Right hindlimb (tissue), 1 donor: ENCODE measurements around the gene C10orf95.

Source experiments
- DNase-seq: peaks from one replicate; pipeline ENCODE4 v3.0.0-alpha.2; 2018

The C10orf95 gene

DNA sequence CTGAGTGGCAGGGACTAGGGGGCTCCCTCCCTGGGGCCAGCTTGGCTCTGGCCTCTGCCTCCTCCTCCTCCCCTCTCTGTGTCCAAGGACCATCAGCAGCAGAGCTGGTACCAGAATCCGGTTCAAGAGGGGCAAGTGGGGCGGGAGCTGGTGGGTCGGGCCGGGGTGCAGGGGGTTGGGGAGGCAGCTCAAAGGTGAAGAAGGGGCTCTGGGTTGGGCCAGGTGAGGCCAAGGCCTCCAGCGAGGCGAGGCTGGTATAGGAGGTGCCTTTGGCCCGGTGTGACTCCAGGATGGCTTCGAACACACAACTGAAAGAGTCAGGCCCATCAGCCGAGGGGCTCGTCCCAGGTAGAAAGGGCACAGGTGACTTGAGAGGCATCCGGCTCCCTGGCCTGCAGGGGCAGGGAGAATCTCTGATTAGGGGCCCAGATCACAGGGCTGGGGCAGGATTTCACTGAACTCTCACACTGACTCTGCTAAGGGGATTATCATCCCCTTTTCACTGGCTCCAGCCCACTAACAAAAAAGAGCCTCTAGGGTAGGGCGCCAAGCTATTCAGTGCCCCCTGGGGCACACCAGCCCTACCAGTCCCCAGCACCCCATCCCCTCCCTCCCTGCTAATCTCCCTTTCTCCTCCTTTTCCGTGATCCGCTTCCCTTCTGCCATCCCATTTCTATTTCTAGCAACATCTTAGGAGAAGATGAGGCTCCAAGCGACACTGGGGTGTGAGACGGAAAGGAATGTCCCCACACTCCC, 37.4 kb downstream of the C10orf95 start:
- no peak for DNase-seq

DNA sequence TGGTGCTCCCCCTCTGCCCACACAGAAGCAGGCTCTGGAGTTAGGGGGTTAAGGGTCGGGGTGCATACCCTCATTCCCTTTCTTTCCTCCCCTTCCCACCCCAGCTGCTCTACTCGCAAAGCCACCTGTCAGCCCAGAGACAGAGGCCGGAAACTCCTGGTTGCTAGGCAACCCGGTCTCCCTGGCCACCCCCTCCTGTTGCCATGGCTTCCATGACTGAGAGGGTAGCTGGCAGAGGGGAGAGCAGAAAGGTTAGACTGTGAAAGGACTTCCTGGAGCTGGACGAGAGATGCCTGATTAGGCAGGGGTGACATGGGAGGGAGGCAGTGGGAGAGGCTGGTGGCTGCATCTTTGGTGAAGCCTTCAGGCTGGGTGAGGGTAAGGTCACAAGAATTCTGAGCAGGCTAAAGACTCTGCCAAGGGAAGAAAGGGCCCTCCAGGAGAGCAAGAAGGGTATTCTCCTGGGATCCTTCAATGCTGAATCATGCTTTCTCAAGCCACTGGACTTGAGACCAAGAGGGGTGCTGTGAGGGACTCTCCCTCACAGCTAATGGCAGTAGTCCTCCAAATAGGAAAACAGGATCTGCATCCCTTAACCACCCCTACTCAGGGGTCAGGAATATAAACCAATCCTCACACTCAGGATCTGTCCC, 38.2 kb downstream of the C10orf95 start:
- DNase-seq: no peak

DNA sequence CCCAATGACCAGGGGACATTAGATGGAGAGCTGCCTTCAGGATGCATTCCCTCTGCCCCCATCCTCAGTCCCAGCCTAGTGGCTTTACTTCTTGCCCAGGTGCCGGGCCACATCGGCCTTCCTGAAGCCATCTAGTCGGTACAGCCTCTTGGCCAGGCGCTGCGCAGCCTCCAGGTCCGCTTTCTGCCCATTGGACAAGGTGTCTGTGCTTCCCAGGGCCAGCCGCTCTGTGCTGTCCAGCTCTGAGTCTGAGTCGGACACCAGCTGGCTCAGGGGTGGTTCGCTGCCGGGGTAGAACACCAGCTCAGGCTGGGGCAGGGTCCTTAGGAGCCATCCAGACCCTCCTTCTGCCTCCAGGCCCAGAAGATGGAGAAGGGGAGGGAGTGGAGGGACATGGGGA, 39.0 kb downstream of the C10orf95 start:
- no peak for DNase-seq

DNA sequence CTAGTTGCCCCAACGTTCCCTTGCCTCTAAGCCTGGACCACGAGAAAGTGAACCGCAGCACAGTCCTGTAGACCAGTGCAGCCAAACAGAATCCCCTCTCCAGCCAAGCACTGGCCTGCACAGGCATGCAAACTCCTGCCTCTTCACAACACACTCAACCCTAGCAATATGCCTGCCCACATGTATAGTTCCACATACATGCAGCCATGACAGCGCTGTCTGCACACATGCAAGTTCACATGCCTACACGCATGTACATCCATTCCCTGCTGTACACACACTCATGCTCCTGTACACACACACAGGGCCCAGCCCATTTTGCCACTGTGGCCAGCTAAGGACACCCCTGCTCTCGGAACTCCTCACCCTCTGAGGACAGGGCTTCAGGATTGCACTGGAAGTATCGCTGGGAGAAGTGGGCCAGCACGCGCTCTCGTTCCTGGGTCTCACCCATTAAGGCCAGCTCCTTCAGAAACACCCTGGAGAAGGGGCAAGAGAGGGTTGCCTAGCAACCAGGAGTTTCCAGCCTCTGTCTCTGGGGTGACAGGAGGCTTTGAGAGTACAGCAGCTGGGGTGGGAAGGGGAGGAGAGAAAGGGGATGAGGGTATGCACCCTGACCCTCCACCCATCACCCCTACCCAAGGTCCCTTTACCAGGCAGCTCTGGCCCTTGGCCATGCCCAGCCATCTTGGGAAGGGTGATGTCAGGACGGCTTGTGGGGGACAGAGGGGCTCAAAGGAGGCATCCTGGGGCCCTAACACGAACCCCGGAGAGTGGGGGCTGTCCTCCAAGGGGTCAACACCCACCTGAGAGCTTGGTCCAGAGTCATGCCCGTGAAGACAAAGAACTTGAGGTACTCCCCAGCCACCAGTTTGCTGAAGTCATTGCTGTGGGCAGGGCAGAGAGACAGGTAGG, 39.7 kb downstream of the C10orf95 start:
- no peak for DNase-seq

DNA sequence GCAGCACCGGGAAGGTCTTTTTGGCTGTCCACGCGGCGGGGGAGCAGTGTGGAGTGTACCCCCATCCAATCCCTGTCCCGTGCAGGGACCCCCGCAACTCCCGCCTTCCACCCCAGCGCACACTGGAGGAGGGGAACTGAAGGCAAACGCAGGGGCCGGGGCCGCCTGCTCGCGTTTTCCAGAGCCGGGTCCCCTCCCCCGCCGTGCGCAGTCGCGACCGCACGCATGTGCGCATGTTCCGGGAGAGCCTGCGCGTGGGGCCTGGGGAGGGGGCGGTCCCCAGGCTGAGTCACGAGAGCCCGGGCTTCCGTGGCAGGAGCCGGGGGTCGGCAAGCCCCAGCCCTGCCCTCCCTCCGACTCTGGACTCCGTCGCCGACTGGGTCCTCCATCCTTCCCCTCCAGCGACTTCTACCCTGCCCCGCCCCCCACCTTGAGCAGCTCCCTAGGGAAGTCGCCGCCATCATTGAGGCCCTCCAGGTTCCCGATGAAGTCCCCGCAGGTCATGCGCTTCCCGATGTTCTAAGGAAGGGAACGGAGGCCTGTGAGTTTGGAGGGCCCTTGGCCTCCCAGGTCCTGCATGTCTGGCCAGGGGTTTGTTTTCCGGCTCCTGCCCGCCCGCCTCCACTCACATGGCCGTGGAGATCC, 40.8 kb downstream of the C10orf95 start:
- peak; percentile 83 for DNase-seq

DNA sequence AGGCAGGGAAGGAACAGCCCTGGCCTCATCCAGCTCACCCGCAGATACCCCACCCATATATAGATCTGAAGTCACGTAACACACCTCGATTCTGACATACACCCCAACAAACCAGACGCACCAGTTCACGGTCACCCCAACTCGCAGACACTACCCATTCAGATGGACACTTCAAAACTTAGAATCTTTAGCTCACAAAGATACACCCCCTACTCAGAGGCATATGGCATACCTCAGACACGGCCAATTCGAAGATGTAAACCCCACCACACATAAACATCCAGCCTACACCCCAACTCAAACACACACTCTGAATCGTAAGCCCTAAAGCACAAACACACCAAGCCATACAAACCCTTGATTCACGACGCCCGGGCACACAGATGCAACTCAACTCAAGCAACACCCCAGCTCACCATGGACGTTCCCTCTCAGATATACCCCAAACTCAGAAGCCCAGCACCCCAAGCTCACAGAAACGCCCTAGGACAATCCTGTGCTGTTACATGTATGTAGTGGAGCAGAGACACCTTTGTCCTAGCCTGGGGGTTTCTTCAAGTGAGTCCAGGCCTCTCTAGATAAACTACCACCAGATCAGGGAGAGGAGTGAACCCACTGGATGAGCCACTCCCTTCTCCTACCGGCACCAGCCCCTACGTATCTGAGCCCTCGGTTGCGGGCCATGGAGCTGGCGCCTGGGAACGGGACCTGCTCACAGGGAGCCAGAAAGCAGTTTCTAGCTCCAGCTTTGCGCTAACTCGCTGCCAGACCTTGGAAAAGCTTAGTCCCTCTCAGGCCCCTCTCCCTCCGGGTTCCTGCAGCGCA, 41.5 kb downstream of the C10orf95 start:
- DNase-seq: no peak

DNA sequence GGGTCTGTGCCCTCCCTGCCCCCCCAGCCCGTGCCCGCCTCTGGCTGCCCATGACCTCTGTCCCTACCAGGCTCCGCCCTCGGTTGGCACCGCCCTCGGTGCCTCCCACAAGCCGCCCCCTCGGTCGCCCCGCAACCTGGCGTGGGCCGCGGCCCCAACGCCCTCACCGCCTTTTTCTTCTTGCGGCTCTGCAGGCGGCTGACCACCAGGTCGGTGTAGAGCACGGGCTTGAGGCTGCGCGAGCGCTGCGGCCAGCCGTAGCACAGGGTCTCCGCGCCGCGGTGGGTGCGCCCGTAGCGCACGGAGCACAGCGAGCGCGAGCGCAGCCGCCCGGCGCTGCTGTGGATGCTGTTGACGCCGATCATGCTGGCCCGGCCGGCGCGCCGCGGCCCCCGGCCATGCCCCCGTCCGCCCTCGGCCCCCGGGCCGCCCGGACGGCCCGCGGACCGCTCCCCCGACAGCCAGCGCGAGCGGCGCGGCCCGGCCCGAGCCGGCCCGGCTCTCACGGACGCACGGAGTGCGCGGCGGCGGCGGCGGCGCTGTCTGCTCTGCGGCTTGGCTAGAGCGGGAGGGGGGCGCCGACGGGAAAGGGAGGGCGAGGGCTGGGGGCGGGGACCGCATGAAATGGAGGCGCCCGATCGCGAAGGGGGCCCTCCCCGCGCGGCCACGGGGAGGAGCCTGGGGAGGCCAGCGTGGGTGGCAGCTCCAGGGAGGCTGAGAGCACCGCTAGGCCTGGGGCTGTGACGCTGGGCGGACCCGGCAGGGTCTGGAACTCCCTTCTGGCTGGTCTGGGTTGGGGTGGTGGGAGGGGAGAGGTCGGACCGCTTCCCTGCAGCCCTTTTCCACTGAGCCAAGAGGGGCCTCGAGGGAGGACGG, 42.4 kb downstream of the C10orf95 start:
- peak; percentile 87 for DNase-seq

DNA sequence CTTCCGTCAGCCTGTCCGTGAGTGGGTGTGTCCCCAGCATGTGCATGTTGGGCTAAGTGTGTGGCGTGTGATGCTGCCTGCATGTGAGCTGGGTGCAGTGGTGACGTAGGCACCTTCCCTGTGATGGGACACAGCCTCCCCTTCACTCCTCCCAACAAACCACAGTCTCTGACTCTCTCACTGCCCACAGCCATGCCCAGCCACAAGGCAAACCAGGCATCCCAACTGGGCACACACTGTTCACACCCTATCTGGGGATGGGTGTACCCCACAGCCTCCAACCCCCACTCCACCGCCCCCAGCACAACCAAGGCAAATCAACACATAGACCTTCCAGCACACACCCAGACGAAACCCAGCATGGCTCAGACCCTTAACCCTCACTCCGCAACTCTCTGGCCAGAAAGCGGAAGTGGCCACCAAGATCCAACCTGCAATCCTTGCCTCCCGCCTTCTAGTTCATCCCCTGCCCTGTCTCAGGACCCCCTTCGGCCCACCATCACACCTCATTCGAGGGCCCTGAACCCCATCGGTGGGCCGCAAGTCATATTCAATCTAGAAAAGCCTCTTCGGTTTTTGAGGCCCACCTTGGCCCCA, 43.1 kb downstream of the C10orf95 start:
- peak; percentile 35 for DNase-seq

DNA sequence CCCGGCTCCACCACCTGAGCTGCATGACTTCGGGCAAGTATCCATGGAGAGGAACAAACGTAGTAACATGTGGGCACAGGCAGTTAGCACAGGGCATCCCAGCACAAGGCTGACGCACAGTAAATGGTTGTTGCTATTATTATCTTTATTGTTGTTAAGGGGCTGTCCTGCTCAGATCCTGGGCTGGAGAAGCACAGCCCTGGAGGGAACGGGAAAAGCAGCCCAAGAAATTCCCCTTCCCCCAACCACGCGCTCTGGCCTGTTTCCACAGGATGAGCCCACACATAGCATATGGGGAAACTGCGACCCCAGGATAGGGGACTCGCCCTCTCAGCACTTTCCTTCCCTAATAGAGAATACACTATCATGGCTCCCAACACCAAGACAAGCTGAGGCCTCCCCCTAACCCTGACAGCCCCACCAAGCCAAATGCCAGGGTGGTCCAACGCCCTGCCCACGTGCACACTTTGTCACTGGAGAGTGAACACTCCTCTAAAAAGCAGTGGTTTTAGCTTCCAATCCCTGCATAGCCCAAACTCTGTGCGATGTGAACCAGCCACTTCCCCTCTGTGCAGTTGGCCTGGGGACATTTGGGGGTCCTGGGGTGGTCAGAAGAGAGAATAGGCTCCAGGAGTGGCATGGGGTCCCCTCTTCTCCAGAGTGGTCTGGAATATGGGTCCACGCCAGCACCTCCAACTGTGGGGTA, 43.8 kb downstream of the C10orf95 start:
- DNase-seq: no peak

DNA sequence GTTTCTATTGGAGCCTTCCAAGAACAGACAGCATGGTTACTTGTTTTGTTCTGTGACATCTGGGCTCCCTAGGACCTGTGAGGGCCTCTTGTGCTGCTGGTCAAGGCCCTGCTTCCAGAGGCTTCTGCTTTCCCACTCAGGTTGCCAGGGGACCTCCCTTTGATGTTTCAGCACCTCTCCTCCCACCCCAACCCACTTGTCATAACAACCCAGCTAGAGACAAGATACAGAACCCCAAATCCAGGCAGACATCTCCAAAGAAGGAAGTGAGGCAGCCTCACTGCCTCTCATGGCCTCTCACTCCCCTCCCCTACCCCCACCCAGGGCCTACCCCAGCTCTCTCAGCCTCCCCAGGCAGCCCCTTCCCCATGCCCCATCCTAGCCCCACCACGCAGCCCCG, 44.5 kb downstream of the C10orf95 start:
- DNase-seq: no peak

DNA sequence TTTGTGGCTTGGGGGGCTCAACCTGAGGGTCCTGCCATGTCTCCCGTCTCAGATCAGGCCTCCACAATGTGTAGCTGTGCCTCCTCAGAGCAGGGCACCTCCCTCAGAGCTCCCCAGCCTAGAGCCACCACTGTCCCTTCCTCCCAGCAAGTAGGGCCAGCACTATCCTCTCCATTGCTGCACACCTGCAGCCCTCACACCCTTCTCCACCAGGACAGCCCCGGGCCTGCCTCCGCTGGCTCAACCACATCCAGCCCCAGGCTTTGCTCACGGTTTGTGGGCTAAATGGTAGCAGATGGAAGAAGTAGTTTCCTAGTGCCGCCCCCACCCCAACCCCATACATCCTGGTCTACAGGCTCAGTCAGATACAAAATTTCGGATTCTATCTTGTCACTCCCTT, 45.7 kb downstream of the C10orf95 start:
- DNase-seq: no peak

DNA sequence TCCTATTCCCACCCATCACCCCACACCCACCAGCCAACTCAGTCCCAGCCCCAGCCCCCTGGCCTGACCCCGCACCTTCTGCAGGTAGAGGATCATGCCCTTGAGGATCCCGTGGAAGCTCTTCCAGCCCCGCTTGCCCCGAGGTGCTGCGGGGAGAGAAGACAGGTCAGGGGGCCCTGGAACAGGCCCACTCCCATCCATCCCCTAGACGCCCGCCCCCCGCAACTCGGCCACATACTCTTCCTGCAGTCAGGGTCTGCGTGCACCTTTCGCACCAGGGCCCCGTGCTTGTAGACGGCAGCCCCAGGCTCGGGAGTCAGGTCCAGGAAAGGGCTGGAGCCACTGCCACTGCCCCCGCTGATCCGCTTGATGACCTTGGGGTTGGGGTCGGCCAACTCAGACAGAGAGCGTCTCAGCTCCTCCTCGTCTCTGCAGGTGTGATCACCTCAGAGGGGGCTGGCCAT, 46.2 kb downstream of the C10orf95 start:
- no peak for DNase-seq

DNA sequence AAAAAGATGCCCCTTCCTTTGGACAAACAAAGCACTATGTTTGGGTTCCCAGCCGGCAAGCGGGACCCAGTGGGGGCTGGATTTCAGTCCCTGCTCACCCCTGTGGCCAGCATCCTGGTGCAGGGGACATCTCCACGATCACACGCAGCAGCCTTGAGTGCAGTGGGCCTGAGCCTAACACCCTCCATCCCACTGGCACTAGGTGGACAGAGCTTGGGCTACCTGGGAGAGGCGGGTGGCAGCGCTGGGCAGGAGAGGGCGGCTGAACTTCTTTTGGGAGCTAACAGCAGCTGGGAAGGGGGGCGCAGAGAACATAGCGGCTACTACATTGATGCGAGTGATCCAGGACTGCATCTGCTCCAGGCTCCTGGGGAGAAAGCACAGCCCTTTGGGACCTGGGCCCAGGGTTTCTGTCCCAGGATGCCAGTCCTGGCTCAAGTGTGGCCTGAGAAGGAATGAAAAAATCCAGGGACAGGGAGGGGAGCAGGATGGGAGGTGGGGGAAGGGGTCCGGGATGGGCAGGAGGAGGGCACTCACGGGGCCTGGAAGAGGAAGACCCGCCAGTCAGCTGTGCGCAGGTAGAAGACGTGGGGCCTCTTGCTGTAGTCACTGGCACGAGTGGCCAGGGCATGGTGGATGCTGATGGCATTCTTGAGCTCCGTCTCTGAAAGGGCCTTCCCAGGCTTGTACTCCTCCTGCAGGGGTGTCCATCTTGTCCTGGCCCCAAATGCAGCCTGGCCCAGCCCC, 46.8 kb downstream of the C10orf95 start:
- no peak for DNase-seq

DNA sequence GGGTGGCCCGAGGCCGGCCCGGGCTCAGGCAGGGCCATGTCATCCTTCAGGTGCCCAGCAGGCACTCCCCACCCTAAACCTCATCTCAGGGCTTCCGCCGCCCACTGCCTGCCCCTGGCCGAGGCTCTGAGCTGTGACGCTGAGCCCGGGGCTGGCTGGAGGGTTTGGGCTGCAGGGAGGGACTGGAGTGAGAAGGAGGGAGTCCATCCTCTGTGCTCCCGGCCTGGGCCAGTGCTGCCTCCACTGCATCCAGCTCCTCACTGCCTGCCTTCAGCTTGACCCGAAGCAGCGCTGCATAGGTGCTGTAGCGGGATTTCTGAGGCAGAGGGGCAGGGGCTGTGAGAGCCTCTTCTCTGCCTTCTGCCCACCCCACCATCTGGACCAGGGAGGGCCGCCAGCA, 48.2 kb downstream of the C10orf95 start:
- DNase-seq: no peak

DNA sequence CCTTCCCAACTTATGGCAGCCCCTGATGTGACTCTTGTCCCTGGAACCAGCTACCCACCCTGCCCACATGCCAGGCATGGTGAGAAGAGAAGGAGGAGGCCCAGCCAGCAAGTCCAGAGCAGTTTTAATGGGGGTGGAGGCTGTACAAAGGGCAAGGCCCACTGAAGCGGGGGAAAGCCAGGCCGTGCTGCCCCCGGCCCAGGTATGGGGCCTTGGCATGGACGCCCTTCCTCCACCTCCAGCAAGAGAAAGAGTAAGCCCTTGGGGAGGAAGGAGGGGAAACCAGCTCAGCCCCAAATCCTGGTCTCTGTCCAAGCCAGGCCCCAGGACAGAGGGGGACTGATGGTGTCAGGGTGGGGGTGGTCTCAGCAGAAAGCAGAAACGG, 48.8 kb downstream of the C10orf95 start:
- no peak for DNase-seq

DNA sequence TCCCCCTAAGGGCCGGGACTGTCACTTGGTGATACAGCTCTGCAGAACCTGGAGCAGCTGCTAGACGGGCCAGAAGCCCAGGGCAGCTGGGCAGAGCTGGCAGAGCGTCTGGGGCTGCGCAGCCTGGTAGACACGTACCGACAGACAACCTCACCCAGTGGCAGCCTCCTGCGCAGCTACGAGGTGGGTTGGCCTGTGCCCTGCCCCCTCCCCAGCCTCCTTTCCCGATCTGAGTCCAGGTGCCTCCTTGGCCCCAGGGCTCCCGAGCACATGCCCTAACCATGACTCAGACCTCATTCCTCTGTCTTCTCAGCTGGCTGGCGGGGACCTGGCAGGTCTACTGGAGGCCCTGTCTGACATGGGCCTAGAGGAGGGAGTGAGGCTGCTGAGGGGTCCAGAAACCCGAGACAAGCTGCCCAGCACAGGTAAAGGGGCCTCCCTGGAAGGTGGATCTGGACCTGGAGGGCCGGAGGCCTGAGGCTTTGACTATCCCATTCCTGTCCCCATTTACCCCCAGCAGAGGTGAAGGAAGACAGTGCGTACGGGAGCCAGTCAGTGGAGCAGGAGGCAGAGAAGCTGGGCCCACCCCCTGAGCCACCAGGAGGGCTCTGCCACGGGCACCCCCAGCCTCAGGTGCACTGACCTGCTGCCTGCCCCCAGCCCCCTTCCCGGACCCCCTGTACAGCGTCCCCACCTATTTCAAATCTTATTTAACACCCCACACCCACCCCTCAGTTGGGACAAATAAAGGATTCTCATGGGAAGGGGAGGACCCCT, 49.4 kb downstream of the C10orf95 start:
- DNase-seq: no peak

DNA sequence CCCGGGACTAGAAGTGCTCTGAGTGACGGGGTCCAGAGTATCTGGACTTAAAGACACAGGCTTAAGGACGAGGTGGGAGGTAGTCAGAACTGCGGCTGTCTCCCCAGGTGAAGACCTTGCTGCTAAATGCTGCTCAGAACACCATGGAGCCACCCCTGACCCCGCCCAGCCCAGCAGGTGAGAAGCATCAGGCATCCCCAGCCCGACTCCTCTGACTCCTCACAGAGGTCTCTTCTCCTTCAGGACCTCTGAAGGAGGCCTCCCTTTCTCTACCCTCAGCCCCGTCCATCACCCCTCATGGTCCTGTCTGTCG, 50.0 kb downstream of the C10orf95 start:
- no peak for DNase-seq

DNA sequence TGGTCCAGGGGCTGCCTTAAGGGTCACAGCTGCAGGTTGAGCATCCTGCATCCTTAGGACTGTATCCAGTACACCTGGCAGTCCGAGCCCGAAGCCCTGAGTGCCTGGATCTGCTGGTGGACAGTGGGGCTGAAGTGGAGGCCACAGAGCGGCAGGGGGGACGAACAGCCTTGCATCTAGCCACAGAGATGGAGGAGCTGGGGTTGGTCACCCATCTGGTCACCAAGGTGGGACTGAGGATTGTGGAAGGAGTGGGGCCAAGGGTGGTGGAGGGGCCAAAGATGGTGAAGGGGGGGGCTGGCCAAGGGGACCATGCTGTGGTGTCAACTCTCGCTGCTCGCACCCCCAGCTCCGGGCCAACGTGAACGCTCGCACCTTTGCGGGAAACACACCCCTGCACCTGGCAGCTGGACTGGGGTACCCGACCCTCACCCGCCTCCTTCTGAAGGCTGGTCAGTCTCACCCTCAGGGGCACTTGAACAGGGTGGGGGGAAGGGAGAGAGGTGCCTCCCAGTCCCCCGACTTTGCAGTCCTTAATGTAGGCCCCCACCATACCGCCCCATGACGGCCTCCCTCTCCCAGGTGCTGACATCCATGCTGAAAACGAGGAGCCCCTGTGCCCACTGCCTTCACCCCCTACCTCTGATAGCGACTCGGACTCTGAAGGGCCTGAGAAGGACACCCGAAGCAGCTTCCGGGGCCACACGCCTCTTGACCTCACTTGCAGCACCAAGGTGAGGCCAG, 50.6 kb downstream of the C10orf95 start:
- no peak for DNase-seq
